PC-3 (cell line): ENCODE data around the gene JCAD.

Experiments
- CTCF ChIP-seq: fragments of 300-600 bp; sonication (generic); conservative IDR thresholded peaks from 2 replicates; pipeline ENCODE4 v1.5.1; 2017; ENCODE audit warnings: antibody characterized with exemption, low read depth, mild to moderate bottlenecking, low read length
- EZH2 ChIP-seq: fragments of 300-600 bp; sonication (generic); IDR thresholded peaks from one replicate; pipeline ENCODE4 v1.6.1; 2017; ENCODE audit warnings: antibody characterized with exemption, mild to moderate bottlenecking, low read length; ENCODE audit not compliant: unreplicated experiment

- TF ChIP-seq CTCF = no peak
- no peak for TF ChIP-seq EZH2
Measured at GRCh38 chr10:30072068-30072467, 12.7 kb upstream of the JCAD start.
